GM23338 (cell line): ENCODE results near the gene TCF7L2.

Experiments used
- CREB1 ChIP-seq: fragments of 250-450 bp; sonication (Bioruptor Pico); IDR thresholded peaks from 2 replicates; pipeline ENCODE4 v1.5.0; 2020; ENCODE audit warnings: low read depth, mild to moderate bottlenecking, moderate library complexity
- EZH2 ChIP-seq: fragments of 200-600 bp; sonication (generic); IDR thresholded peaks from one replicate; pipeline ENCODE4 v1.8.0; 2017; ENCODE audit warnings: antibody characterized with exemption, mild to moderate bottlenecking, low read depth; ENCODE audit not compliant: unreplicated experiment
- EZH2phosphoT487 ChIP-seq: fragments of 200-600 bp; sonication (generic); IDR thresholded peaks from one replicate; pipeline ENCODE4 v1.8.1; 2018; ENCODE audit warnings: antibody characterized with exemption; ENCODE audit not compliant: unreplicated experiment
- JUNB ChIP-seq: IDR thresholded peaks from one replicate; pipeline ENCODE4 v1.6.1; 2016; ENCODE audit warnings: antibody characterized with exemption; ENCODE audit not compliant: unreplicated experiment
- NANOG ChIP-seq: IDR thresholded peaks from 2 replicates; pipeline ENCODE4 v1.6.1; 2016; ENCODE audit warnings: antibody characterized with exemption, borderline replicate concordance
- POLR2AphosphoS5 ChIP-seq: IDR thresholded peaks from 2 replicates; pipeline ENCODE4 v1.6.1; 2016; ENCODE audit warnings: antibody characterized with exemption, low read depth
- STAT1 ChIP-seq: IDR thresholded peaks from one replicate; pipeline ENCODE4 v1.6.1; 2016; ENCODE audit warnings: antibody characterized with exemption; ENCODE audit not compliant: unreplicated experiment
- ZNF331 ChIP-seq: fragments of 250-450 bp; sonication (Bioruptor Pico); IDR thresholded peaks from 2 replicates; pipeline ENCODE4 v1.5.0; 2020; ENCODE audit warnings: low read depth, mild to moderate bottlenecking, moderate library complexity
- TF ChIP-seq, protein P1 (sequence below), 2 experiments: fragments of 200-600 bp in 1 of 2; sonication (generic) in 1 of 2; conservative IDR thresholded peaks; 2 replicates each; pipeline versions ENCODE4 v1.5.1 to v1.6.1; 2016 to 2017; ENCODE audit warnings: antibody characterized with exemption in 2 of 2, low read depth in 2 of 2, mild to moderate bottlenecking in 2 of 2, moderate library complexity in 1 of 2
- TF ChIP-seq, protein P2 (sequence below): IDR thresholded peaks from one replicate; pipeline ENCODE4 v1.6.1; 2018; ENCODE audit warnings: antibody characterized with exemption; ENCODE audit not compliant: unreplicated experiment
- TF ChIP-seq, protein P3 (sequence below): IDR thresholded peaks from 2 replicates; pipeline ENCODE4 v1.6.1; 2016; ENCODE audit warnings: antibody characterized with exemption

DNA sequence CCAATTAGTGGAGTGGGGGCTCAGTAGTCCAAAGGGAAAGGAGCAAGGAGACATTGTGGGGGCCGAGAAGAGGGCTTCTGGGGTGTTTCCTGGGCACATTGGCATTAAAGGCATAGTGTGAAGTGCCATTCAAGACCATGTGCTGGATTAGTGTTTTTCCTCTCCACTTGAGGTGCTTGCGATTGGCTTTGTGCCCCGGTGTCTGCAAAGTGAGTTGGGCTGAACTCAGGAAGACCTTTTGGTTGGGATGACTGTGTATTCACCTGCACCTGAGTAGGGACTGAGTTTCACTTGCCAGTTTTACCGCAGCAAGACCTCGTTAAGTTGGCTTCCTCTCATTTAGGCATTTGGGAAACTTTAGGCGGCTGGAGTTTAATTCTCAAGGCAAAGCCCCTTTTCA, 73.0 kb downstream of the TCF7L2 start:
- TF ChIP-seq EZH2 (no peak), POLR2AphosphoS5 (no peak), JUNB (no peak), CREB1 (no peak), NANOG (no peak), STAT1 (no peak), ZNF331 (no peak), EZH2phosphoT487 (no peak)
- TF ChIP-seq, protein P1, sequence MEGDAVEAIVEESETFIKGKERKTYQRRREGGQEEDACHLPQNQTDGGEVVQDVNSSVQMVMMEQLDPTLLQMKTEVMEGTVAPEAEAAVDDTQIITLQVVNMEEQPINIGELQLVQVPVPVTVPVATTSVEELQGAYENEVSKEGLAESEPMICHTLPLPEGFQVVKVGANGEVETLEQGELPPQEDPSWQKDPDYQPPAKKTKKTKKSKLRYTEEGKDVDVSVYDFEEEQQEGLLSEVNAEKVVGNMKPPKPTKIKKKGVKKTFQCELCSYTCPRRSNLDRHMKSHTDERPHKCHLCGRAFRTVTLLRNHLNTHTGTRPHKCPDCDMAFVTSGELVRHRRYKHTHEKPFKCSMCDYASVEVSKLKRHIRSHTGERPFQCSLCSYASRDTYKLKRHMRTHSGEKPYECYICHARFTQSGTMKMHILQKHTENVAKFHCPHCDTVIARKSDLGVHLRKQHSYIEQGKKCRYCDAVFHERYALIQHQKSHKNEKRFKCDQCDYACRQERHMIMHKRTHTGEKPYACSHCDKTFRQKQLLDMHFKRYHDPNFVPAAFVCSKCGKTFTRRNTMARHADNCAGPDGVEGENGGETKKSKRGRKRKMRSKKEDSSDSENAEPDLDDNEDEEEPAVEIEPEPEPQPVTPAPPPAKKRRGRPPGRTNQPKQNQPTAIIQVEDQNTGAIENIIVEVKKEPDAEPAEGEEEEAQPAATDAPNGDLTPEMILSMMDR (conservative IDR thresholded peaks at IDR 0.05; ENCODE audit: low read depth in 2 of 2): no peak
- TF ChIP-seq, protein P2, sequence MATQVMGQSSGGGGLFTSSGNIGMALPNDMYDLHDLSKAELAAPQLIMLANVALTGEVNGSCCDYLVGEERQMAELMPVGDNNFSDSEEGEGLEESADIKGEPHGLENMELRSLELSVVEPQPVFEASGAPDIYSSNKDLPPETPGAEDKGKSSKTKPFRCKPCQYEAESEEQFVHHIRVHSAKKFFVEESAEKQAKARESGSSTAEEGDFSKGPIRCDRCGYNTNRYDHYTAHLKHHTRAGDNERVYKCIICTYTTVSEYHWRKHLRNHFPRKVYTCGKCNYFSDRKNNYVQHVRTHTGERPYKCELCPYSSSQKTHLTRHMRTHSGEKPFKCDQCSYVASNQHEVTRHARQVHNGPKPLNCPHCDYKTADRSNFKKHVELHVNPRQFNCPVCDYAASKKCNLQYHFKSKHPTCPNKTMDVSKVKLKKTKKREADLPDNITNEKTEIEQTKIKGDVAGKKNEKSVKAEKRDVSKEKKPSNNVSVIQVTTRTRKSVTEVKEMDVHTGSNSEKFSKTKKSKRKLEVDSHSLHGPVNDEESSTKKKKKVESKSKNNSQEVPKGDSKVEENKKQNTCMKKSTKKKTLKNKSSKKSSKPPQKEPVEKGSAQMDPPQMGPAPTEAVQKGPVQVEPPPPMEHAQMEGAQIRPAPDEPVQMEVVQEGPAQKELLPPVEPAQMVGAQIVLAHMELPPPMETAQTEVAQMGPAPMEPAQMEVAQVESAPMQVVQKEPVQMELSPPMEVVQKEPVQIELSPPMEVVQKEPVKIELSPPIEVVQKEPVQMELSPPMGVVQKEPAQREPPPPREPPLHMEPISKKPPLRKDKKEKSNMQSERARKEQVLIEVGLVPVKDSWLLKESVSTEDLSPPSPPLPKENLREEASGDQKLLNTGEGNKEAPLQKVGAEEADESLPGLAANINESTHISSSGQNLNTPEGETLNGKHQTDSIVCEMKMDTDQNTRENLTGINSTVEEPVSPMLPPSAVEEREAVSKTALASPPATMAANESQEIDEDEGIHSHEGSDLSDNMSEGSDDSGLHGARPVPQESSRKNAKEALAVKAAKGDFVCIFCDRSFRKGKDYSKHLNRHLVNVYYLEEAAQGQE: no peak
- TF ChIP-seq, protein P3, sequence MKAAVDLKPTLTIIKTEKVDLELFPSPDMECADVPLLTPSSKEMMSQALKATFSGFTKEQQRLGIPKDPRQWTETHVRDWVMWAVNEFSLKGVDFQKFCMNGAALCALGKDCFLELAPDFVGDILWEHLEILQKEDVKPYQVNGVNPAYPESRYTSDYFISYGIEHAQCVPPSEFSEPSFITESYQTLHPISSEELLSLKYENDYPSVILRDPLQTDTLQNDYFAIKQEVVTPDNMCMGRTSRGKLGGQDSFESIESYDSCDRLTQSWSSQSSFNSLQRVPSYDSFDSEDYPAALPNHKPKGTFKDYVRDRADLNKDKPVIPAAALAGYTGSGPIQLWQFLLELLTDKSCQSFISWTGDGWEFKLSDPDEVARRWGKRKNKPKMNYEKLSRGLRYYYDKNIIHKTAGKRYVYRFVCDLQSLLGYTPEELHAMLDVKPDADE: no peak
